Effector memory CD4-positive, alpha-beta T cell (primary cell): Measurements from ENCODE around the gene RNF208.

ENCODE experiments used
- DNase-seq, 3 donors: peaks; one replicate each; pipeline ENCODE4 v3.0.0-alpha.2; 2020
- H3K27ac ChIP-seq: 2 replicates; pipeline ENCODE4 v1.7.0; 2013; ENCODE audit warnings: mild to moderate bottlenecking, low read length, moderate library complexity; ENCODE audit not compliant: insufficient read depth, poor library complexity, severe bottlenecking
- H3K27me3 ChIP-seq: replicated peaks from 2 replicates; pipeline ENCODE4 v1.7.0; 2013; ENCODE audit warnings: mild to moderate bottlenecking, low read length; ENCODE audit not compliant: insufficient read depth, control insufficient read depth, poor library complexity, severe bottlenecking
- H3K36me3 ChIP-seq: 2 replicates; pipeline ENCODE4 v1.7.0; 2013; ENCODE audit warnings: mild to moderate bottlenecking, low read length, moderate library complexity; ENCODE audit not compliant: control insufficient read depth, insufficient read depth
- H3K4me1 ChIP-seq: 2 replicates; pipeline ENCODE4 v1.7.0; 2013; ENCODE audit warnings: low read length, mild to moderate bottlenecking; ENCODE audit not compliant: control insufficient read depth, insufficient read depth, poor library complexity, severe bottlenecking
- H3K4me3 ChIP-seq: 2 replicates; pipeline ENCODE4 v1.7.0; 2013; ENCODE audit warnings: low read length, low read depth, mild to moderate bottlenecking; ENCODE audit not compliant: insufficient read depth, poor library complexity, severe bottlenecking
- H3K9me3 ChIP-seq: 2 replicates; pipeline ENCODE4 v1.7.0; 2013; ENCODE audit warnings: mild to moderate bottlenecking, low read length, moderate library complexity; ENCODE audit not compliant: control insufficient read depth

Gene RNF208

DNA sequence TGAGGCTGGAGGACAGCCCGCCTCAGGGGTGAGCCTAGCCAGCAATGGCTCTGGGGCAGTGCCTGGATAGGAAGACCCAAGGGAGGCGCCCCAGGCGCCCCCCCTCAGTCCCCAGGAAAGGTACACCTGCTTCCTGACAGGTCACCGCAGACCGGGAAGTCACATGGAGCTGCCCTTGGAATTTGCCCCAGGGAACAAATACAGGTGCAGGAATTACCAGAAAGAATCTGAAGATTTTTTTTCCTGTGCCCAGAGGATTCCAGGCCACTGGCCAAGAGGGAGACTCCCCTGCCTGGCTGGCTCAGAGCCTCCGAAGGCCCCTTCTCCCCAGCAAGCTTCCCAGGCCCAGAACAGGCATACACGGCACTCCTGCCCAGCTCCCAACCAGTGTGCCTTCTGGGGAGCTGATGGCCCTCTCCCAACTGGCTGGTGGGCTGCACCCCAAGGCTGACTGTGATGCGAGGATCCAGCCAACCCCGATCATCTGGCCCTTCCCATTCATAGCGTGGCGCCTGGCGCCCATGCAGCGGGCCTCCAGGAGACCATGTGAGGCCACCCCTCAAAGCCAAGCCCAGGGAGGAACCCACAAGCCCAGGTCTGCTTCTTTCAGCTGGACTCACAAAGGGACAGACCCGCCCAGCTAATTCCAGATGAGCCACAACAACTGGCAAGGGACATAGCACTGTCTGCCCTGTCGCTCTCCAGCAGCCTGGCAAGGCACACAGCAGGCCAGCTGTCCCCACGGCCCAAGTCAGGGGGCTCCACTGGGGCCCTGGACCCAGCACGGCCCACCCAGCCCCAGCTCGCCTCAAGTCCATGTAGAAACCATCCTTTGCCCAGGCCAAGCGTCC lies 23.8 kb downstream of the RNF208 start:
- Histone ChIP-seq H3K36me3 (no peaks in the 10 kb centered on the region), H3K27ac (no peak overlapping the region), H3K4me3 (no peak overlapping the region), H3K9me3 (no peaks in the 10 kb centered on the region), H3K27me3 (no peaks in the 10 kb centered on the region), H3K4me1 (peaks cover 14% of the 10 kb centered on the region)
- no peak for DNase-seq

DNA sequence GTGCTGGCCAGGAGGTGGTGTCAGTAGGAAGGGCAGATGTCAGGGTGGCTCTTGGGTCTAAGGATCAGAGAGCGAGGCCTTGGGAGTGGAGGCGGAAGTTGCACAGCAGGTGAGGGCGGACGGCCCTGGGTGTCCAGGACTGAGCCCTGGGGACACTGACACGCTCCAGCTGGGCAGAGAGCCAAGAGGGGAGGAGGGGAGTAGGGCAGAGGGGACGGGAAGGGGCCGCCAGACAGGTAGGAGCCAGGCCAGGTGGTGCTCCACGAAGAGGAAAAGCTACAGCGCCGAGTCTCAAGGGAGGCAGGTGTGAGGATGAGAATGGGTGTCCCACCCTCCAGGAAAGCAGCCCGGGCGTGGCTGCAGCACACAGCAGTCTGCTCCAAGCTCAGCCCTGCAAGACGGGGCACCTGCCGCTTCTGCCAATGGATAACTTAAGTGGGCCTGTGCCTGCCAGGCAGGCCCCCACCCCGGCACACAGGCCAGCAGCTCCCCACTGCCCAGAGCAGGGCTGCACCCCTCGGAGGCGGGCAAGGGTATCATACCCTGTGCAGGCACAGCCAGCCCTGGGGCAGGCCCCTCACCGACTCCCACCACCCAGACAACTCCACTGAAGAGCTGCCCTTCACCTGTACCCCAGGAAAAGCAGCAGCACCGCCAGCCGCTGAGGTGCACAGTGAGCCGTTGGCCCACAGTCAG lies 26.4 kb downstream of the RNF208 start:
- H3K4me1 ChIP-seq: peaks cover 6% of the 10 kb centered on the region
- H3K36me3 ChIP-seq: peaks cover 2% of the 10 kb centered on the region
- no peak overlapping the region for H3K27ac ChIP-seq
- no peak for DNase-seq
- H3K4me3 ChIP-seq: no peak overlapping the region
- no peaks in the 10 kb centered on the region for H3K27me3 ChIP-seq
- no peaks in the 10 kb centered on the region for H3K9me3 ChIP-seq

DNA sequence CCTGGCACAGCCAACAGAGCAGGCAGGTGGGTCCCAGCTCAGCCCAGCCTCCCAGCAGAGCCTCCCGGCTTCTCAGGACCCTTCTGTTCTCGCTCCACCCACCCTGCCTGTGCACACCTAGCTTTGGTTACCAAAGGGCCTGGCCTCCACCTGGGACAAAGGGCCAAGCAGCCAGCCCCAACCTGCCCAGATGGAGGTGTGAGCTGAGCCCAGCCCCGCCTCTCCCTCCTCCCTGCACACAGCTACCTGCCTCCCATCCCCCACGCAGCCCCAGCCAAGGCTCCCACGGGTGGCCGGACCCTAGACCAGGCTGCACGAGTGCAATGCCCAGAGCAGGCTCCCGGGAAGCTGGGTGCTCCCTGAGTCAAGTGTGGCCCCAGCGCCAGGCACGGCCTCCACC lies 27.1 kb downstream of the RNF208 start:
- H3K4me3 ChIP-seq: no peak overlapping the region
- H3K27ac ChIP-seq: no peak overlapping the region
- H3K4me1 ChIP-seq: peaks cover 11% of the 10 kb centered on the region
- no peak for DNase-seq
- H3K36me3 ChIP-seq: peaks cover 6% of the 10 kb centered on the region
- H3K27me3 ChIP-seq: no peaks in the 10 kb centered on the region
- H3K9me3 ChIP-seq: no peaks in the 10 kb centered on the region

DNA sequence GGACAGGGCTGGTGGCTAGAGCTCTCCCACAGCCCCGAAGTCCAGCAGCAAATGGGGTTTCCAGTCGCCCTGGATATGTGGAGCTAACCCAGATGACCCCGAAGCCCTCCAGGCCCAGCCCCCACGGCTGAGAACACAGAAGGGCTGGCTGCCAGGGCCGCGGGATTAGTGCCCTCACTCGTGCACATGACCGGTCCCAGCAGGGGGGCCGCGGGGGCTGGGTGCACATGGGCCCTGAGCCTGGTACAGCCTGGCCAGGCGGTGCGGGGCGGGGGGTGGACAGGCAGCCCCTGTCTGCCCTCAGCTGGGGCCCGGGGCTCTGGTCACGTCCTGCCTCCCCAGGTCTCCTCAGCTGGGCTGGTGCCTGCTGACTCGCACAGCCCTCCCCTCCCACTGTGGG lies 27.7 kb downstream of the RNF208 start:
- Histone ChIP-seq H3K4me1 (peaks cover 11% of the 10 kb centered on the region), H3K9me3 (no peaks in the 10 kb centered on the region), H3K36me3 (peaks cover 11% of the 10 kb centered on the region), H3K27me3 (no peaks in the 10 kb centered on the region), H3K4me3 (no peak overlapping the region), H3K27ac (no peak overlapping the region)
- no peak for DNase-seq

DNA sequence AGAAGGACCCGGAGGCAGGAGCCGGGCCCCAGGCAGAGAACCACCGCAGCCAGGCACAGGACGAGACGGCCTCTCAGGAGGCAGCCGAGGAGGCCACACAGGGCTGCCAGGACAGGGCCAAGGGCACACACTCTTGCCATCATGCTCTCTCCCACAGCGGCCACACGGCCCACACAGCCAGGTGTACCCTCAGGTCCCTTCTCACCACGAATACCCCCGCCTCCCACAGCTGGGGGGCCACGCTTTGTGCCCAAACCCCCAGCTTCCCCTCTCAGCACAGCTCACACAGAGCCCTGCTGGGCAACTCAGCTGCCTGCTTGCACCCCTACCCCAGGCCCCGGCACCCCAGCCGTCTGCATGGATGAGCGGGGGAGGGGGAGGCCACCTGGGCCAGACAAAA lies 28.3 kb downstream of the RNF208 start:
- Histone ChIP-seq H3K4me3 (no peak overlapping the region), H3K27me3 (no peaks in the 10 kb centered on the region), H3K27ac (no peak overlapping the region), H3K9me3 (no peaks in the 10 kb centered on the region), H3K4me1 (peaks cover 13% of the 10 kb centered on the region), H3K36me3 (peaks cover 12% of the 10 kb centered on the region)
- DNase-seq: no peak

DNA sequence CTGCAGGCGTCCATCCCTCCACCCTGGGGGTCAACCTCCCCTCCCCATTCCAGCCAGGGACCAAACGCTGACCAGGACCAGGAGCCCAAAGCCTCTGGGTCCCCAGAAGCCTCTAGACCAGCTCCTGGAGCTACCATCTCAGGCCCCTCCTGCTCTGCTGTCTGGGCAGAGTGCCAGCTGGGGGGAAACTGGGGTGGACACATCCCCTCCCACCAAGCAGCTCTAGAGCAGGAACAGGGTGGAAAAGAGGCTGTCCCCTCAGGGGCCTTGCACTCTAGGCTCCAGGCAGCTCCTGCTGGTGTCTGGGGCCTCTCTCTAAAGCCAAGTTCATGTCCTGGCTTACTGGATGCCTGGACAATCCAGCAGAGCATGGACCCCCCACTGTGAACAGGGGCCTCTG lies 29.2 kb downstream of the RNF208 start:
- Histone ChIP-seq H3K4me3 (no peak overlapping the region), H3K27ac (no peak overlapping the region), H3K27me3 (no peaks in the 10 kb centered on the region), H3K36me3 (peaks cover 12% of the 10 kb centered on the region), H3K9me3 (no peaks in the 10 kb centered on the region), H3K4me1 (peaks cover 16% of the 10 kb centered on the region)
- DNase-seq: no peak

DNA sequence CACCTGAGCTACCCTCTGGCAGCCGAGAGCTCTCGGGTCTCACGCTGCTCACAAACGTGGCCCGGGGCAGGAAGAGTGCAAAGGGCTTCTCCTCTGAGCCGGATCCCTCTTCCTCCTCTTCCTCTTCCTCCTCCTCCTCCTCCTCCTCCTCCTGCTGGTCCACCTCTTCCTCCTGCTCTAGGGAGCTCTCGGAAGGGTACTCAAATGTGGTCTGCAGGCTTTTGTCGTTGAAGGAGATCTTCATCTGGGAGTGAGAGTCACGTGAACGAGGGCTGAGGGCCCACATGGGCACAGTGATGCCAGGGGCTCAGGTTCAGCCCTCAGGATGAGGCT lies 29.6 kb downstream of the RNF208 start:
- Histone ChIP-seq H3K9me3 (no peaks in the 10 kb centered on the region), H3K4me3 (no peak overlapping the region), H3K27ac (no peak overlapping the region), H3K4me1 (peaks cover 20% of the 10 kb centered on the region), H3K27me3 (no peaks in the 10 kb centered on the region), H3K36me3 (peaks cover 12% of the 10 kb centered on the region)
- no peak for DNase-seq

DNA sequence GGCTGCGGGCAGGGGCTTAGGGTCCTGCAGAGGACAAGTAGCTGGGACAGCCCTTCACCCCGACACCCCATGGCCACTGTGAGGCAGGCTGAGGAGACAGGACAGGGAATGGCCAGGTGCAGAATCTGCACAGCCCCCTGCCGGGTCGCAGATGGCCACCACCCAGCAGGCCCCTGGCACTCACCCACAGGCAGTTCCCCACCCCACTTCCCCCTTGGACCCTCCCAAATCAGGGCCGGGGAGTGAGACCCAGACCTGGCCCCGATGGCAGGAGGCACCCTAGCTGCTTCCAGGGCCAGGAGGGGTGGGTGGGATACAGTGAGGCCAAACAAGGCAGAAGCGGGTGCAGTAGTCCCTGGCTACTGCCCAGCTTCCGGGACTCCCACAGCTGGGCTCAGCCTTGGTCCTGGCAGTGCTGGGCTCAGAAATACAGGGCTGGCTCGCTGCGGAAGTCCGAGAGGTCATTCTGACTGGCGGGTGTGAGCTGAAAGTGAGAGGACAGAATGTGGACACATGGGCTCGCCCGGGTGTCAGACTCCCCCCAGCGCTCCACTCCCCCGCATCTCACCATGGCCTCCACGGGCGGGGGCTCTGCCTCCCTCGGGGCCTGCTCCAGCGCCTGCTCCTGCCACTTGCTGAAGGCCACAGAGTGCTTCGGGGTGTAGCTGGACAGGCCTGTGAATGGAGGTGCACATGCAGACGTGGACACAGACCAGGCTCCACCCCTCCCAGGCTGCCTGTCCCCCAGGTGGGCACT lies 30.2 kb downstream of the RNF208 start:
- Histone ChIP-seq H3K4me3 (no peak overlapping the region), H3K36me3 (peaks cover 12% of the 10 kb centered on the region), H3K27me3 (no peaks in the 10 kb centered on the region), H3K4me1 (peaks cover 26% of the 10 kb centered on the region), H3K9me3 (no peaks in the 10 kb centered on the region), H3K27ac (no peak overlapping the region)
- DNase-seq: no peak

DNA sequence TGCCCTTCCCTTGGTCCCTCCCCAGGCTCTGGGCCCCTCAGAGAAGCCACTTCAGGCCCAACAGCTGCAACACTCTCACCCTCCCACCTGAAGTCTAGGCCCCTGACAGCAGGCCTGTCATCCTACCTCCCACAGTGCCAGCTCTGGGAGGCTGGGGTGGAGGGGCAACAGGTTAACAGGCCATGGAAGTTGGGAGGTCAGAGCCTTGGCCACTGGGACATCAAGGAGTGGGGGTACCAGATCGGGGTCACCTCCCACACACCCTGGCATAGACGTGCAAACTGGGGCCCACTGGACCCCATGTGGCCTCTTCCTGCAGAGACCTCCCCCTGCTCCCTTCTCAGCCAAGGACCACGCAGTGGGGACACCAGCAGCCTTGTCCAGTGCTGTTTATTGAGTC lies 30.8 kb downstream of the RNF208 start:
- no peak for DNase-seq
- H3K4me3 ChIP-seq: no peak overlapping the region
- no peaks in the 10 kb centered on the region for H3K27me3 ChIP-seq
- peaks cover 12% of the 10 kb centered on the region for H3K36me3 ChIP-seq
- peaks cover 32% of the 10 kb centered on the region for H3K4me1 ChIP-seq
- no peaks in the 10 kb centered on the region for H3K9me3 ChIP-seq
- no peak overlapping the region for H3K27ac ChIP-seq
